ENCODE results near the gene LKAAEAR1. TPM values are rescaled to one million over a fixed set of nuclear protein-coding genes. Genes with fewer than 3 reads are reported as not detected.

The LKAAEAR1 gene
- total and polyA plus RNA-seq, 2 of the 13 experiments (the other 11 are each of a cell fraction or from before 2014, with no cell fraction given) = not detected

DNA sequence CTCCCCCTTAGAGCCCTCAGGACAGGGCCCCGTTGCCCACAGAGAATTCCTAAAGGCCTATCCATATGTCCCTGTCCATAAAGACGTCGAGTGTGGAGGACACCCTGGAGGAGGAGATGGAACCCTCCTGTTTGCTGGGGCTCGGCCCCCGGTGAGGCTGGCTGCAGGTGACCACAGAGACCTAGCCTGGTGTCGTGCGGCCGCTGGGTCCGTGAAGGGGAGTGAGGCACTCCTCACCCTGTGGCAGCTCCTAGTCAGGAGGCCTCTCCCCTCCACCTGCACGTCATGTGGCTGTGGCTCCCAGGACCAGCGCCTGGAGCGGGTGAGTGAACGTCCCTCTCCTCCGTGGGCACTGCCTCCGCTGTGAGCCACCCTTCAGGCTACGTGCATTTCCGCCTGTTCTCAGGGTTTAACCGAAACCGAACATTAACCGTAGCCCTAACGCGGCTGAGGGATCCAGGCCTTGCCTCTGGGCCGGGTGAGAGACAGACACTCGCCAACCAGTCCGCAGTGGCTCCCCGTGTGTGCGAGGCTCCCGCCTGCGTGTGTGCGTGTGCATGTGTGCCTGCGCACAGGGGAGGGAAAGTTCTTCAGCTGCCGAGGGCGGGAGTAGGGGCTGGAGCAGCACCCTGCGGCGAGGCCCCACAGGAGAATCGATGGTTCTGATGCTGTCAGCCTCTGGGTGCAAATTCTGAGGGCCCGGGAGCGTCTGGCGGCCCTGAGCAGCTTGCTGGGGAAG is 27.1 kb downstream of the LKAAEAR1 start (continued):
- TF ChIP-seq, protein P1, sequence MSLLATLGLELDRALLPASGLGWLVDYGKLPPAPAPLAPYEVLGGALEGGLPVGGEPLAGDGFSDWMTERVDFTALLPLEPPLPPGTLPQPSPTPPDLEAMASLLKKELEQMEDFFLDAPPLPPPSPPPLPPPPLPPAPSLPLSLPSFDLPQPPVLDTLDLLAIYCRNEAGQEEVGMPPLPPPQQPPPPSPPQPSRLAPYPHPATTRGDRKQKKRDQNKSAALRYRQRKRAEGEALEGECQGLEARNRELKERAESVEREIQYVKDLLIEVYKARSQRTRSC (CRISPR knock-in tag; IDR thresholded peaks at IDR 0.05; ENCODE audit: low read depth) = no peak; the same call in 1 of the 2 replicates
- TF ChIP-seq CREB1 (IDR thresholded peaks at IDR 0.05) = no peak
- TF ChIP-seq CREB1 (CRISPR knock-in tag; IDR thresholded peaks at IDR 0.05) = no peak
- TF ChIP-seq HOXA5 (CRISPR knock-in tag; IDR thresholded peaks at IDR 0.05) = no peak; the same call in 1 of the 2 replicates
- no peak for TF ChIP-seq ARNTL (CRISPR knock-in tag; IDR thresholded peaks at IDR 0.05)
- TF ChIP-seq ZSCAN12 (CRISPR knock-in tag; IDR thresholded peaks at IDR 0.05) = 0 out of 2 replicates have a peak, but pooled peaks have one; percentile 7
- no peak for TF ChIP-seq HNRNPUL1 (IDR thresholded peaks at IDR 0.05; ENCODE audit: low read depth, low read length)
- no peak for TF ChIP-seq ATAD3A (CRISPR knock-in tag; IDR thresholded peaks at IDR 0.05)

DNA sequence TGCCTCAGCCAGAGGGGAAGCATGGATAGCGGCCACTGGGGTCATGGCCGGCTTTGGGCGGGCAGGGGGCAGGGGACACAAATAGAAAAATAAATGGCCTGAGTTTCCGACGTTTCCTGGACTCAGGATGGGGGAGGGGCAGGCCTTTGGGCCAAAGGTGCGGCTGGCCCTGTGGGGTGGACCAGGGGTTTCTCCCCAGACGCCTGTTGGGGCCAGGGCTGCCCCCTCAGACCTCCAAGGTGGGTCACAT is 27.6 kb downstream of the LKAAEAR1 start:
- BruUV-seq (replicated peaks) = no TSS peak
- H3K36me3 ChIP-seq (replicated peaks in 1 of 2; ENCODE audit: control insufficient read depth in 1 of 2, insufficient read depth in 2 of 2, low read length in 2 of 2) = no peaks in the 10 kb centered on the region
- H3K27me3 ChIP-seq (ENCODE audit: control insufficient read depth in 1 of 2, insufficient read depth in 2 of 2, low read length in 2 of 2) = no peaks in the 10 kb centered on the region
- H3K9me3 ChIP-seq (ENCODE audit: low read length) = no peaks in the 10 kb centered on the region
- ChIA-PET CTCF (ENCODE audit: low intra/inter-chr PET ratio, low total read pairs) (interaction anchor here (3.7 kb wide), 1 partner anchor 76 kb away, joined by 33 read pairs; the partner anchor contains the start of genes PRPF6 and SAMD10), POLR2A (interaction anchor here (1.2 to 9.4 kb wide), 5 partner anchors 9 to 430 kb away, joined by 3 to 252 read pairs (median 12); partner anchors contain the start of genes C20orf204, GMEB2, PRPF6 and SAMD10)
- no peaks in the 10 kb centered on the region for H3K79me2 ChIP-seq (ENCODE audit: insufficient read depth, low read length)
- peak overlapping the region; percentile 77 for H3K27ac ChIP-seq (ENCODE audit: extremely low read length, insufficient read depth, low read length)
- ATAC-seq (peak; percentile 0), FAIRE-seq (no peak), DNase-seq (ENCODE audit: low spot score) (peak; percentile 80)
- H4K20me1 ChIP-seq (ENCODE audit: insufficient read depth, low read length) = no peaks in the 10 kb centered on the region
- peak overlapping the region; percentile 40 to 69 (median 42) for H3K4me3 ChIP-seq (replicated peaks in 1 of 3; ENCODE audit: insufficient read depth in 1 of 3, low read depth in 2 of 3, low read length in 3 of 3)
- H2AFZ ChIP-seq (ENCODE audit: low read length) = no peak overlapping the region
- in situ Hi-C loops (cut with HindIII; ENCODE audit: extremely low pct_ligation_motif_present, low pct_unique_long_range_greater_than_20kb) = loop anchor here (5.0 kb wide), 1 partner anchor 79 kb away; the partner anchor contains the start of gene SAMD10
- H3K4me1 ChIP-seq (ENCODE audit: insufficient read depth, low read length) = peaks cover 80% of the 10 kb centered on the region
- peak overlapping the region; percentile 87 for H3K4me2 ChIP-seq (ENCODE audit: low read depth, low read length)
- peak overlapping the region; percentile 72 for H3K9ac ChIP-seq (ENCODE audit: insufficient read depth, low read depth, low read length)
- 2% methylated on average over 7 of the region's 7 CpGs for WGBS (ENCODE audit: low lambda C conversion rate)
- intact Hi-C loops (cut with micrococcal nuclease; ENCODE audit: unreplicated experiment) = loop anchor here (2.0 kb wide), 1 partner anchor 20 kb away; the partner anchor contains the start of gene C20orf204
- TF ChIP-seq ZNF543 (CRISPR knock-in tag; IDR thresholded peaks at IDR 0.05) (no peak), ZNF33A (CRISPR knock-in tag; IDR thresholded peaks at IDR 0.05; ENCODE audit: borderline replicate concordance) (no peak), EZH2 (conservative IDR thresholded peaks at IDR 0.05; ENCODE audit: low read depth, low read length) (no peak), ZNF382 (CRISPR knock-in tag; IDR thresholded peaks at IDR 0.05; ENCODE audit: borderline replicate concordance) (no peak), STAT5B (CRISPR knock-in tag; IDR thresholded peaks at IDR 0.05) (no peak), ZNF703 (CRISPR knock-in tag; IDR thresholded peaks at IDR 0.05; ENCODE audit: borderline replicate concordance) (no peak)
- TF ChIP-seq, protein P2, sequence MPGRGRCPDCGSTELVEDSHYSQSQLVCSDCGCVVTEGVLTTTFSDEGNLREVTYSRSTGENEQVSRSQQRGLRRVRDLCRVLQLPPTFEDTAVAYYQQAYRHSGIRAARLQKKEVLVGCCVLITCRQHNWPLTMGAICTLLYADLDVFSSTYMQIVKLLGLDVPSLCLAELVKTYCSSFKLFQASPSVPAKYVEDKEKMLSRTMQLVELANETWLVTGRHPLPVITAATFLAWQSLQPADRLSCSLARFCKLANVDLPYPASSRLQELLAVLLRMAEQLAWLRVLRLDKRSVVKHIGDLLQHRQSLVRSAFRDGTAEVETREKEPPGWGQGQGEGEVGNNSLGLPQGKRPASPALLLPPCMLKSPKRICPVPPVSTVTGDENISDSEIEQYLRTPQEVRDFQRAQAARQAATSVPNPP (CRISPR knock-in tag; IDR thresholded peaks at IDR 0.05) = peak; percentile 52; the same call in 1 of the 2 replicates
- TF ChIP-seq, protein P3, sequence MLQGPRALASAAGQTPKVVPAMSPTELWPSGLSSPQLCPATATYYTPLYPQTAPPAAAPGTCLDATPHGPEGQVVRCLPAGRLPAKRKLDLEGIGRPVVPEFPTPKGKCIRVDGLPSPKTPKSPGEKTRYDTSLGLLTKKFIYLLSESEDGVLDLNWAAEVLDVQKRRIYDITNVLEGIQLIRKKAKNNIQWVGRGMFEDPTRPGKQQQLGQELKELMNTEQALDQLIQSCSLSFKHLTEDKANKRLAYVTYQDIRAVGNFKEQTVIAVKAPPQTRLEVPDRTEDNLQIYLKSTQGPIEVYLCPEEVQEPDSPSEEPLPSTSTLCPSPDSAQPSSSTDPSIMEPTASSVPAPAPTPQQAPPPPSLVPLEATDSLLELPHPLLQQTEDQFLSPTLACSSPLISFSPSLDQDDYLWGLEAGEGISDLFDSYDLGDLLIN (CRISPR knock-in tag; IDR thresholded peaks at IDR 0.05; ENCODE audit: borderline replicate concordance) = no peak
- TF ChIP-seq, protein P4, sequence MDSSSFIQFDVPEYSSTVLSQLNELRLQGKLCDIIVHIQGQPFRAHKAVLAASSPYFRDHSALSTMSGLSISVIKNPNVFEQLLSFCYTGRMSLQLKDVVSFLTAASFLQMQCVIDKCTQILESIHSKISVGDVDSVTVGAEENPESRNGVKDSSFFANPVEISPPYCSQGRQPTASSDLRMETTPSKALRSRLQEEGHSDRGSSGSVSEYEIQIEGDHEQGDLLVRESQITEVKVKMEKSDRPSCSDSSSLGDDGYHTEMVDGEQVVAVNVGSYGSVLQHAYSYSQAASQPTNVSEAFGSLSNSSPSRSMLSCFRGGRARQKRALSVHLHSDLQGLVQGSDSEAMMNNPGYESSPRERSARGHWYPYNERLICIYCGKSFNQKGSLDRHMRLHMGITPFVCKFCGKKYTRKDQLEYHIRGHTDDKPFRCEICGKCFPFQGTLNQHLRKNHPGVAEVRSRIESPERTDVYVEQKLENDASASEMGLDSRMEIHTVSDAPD (CRISPR knock-in tag; IDR thresholded peaks at IDR 0.05) = no peak

Measured in HepG2 (cell line).